Prostate gland (tissue), 2 donors: ENCODE measurements around the gene GDF15.

Experiments used
- POLR2AphosphoS5 ChIP-seq: sonication (generic); formaldehyde crosslinking; IDR thresholded peaks from one replicate; pipeline ENCODE4 v1.6.1; 2017; ENCODE audit warnings: antibody characterized with exemption
- TF ChIP-seq, protein P1 (sequence below), 4 experiments: fragments of 200-600 bp in 2 of 4; fragments of 450-650 bp in 2 of 4; sonication (generic) in 2 of 4; IDR thresholded peaks; 1 replicate in 3 of 4; 2 replicates in 1 of 4; pipeline ENCODE4 v1.5.1; 2016 to 2019; ENCODE audit warnings: antibody characterized with exemption in 4 of 4, mild to moderate bottlenecking in 2 of 4, moderate library complexity in 2 of 4

DNA sequence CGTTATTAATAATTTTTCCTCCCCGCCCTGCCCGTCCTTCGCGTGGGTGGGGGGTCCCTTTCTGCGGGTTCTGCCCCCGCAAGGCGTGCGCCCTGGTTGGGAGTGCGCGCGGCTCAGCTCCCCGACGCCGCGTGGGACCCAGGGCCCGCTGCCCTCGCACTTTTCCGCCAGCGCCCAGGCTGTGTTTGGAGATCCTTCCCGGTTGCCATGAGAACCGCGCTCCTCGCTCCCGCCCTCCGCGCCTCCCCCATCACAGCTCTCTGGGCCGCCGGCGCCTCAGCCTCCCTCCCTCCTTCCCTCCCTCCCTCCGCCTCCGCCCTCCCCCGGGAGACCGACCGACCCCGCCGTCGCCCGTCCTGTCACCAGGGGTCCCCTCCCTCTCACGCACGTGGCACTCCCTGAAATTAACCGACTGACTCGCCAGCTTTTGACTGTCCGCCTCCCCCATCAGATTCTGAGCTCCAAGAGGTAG, 30.9 kb downstream of the GDF15 start:
- TF ChIP-seq, protein P1, sequence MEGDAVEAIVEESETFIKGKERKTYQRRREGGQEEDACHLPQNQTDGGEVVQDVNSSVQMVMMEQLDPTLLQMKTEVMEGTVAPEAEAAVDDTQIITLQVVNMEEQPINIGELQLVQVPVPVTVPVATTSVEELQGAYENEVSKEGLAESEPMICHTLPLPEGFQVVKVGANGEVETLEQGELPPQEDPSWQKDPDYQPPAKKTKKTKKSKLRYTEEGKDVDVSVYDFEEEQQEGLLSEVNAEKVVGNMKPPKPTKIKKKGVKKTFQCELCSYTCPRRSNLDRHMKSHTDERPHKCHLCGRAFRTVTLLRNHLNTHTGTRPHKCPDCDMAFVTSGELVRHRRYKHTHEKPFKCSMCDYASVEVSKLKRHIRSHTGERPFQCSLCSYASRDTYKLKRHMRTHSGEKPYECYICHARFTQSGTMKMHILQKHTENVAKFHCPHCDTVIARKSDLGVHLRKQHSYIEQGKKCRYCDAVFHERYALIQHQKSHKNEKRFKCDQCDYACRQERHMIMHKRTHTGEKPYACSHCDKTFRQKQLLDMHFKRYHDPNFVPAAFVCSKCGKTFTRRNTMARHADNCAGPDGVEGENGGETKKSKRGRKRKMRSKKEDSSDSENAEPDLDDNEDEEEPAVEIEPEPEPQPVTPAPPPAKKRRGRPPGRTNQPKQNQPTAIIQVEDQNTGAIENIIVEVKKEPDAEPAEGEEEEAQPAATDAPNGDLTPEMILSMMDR (IDR thresholded peaks at IDR 0.05): no peak
- TF ChIP-seq POLR2AphosphoS5: no peak
